ENCODE results near the gene SPINK1. TPM values are rescaled to one million over a fixed set of nuclear protein-coding genes. Genes with fewer than 3 reads are reported as not detected.

The SPINK1 gene
- 1.2 TPM for polyA plus RNA-seq (2013, experiment 1 of 2)
- polyA plus RNA-seq (2013, experiment 2 of 2): 3.0 TPM

GRCh38 chr5:147831465-147831864 lies at the start of gene SPINK1:
SPINK1 (minus strand) TSS chr5:147831671; CDS start chr5:147831577, 94 bp downstream.
- Histone ChIP-seq H2AK5ac (ENCODE audit: low read length) (no peak within 1 kb of the TSS), H3K23ac (ENCODE audit: low read length) (no peak within 1 kb of the TSS), H4K5ac (ENCODE audit: low read length) (no peak within 1 kb of the TSS), H3K9ac (ENCODE audit: low read length) (no peak within 1 kb of the TSS), H3K27ac (ENCODE audit: low read depth, low read length) (no peak within 1 kb of the TSS), H3K4me3 (ENCODE audit: low read length) (no peak within 1 kb of the TSS), H3K4me1 (ENCODE audit: control insufficient read depth, low read depth, low read length) (no peaks in the 10 kb centered on the region), H3K18ac (ENCODE audit: low read length) (no peak within 1 kb of the TSS), H3K79me2 (ENCODE audit: control insufficient read depth, insufficient read depth, low read length) (no peaks in the 10 kb centered on the region), H3K79me1 (ENCODE audit: low read length) (no peaks in the 10 kb centered on the region), H3K56ac (ENCODE audit: low read length) (no peak within 1 kb of the TSS), H3K4me2 (ENCODE audit: low read length) (no peak within 1 kb of the TSS), H2BK5ac (ENCODE audit: low read length) (no peak within 1 kb of the TSS), H2BK15ac (replicated peaks; ENCODE audit: low read depth) (no peak within 1 kb of the TSS), H3K4ac (ENCODE audit: low read depth, low read length) (no peak within 1 kb of the TSS), H4K8ac (ENCODE audit: low read depth, low read length) (no peak within 1 kb of the TSS), H3K27me3 (ENCODE audit: insufficient read depth, low read length, poor library complexity) (no peaks in the 10 kb centered on the region), H3K36me3 (ENCODE audit: control insufficient read depth, insufficient read depth, low read length) (no peaks in the 10 kb centered on the region), H2BK120ac (ENCODE audit: low read depth, low read length) (no peak within 1 kb of the TSS)
- no CpG with 5 or more reads among the region's 3 CpGs for WGBS (ENCODE audit: extremely low coverage, insufficient coverage, low lambda C conversion rate)
- DNase-seq: no peak

GRCh38 chr5:147880487-147880886 lies 49.0 kb upstream of the SPINK1 start:
- Histone ChIP-seq H3K4me1 (ENCODE audit: control insufficient read depth, low read depth, low read length) (peaks cover 2% of the 10 kb centered on the region), H3K23ac (ENCODE audit: low read length) (no peak overlapping the region)
- WGBS (ENCODE audit: extremely low coverage, insufficient coverage, low lambda C conversion rate): no CpG with 5 or more reads among the region's 2 CpGs

GRCh38 chr5:147879784-147880183 lies 48.3 kb upstream of the SPINK1 start:
- Histone ChIP-seq H4K5ac (ENCODE audit: low read length) (no peak overlapping the region), H3K4me1 (ENCODE audit: control insufficient read depth, low read depth, low read length) (peaks cover 4% of the 10 kb centered on the region), H3K18ac (ENCODE audit: low read length) (no peak overlapping the region), H3K4me3 (ENCODE audit: low read length) (no peak overlapping the region), H3K79me1 (ENCODE audit: low read length) (no peaks in the 10 kb centered on the region), H3K9ac (ENCODE audit: low read length) (no peak overlapping the region), H3K56ac (ENCODE audit: low read length) (no peak overlapping the region), H3K23ac (ENCODE audit: low read length) (no peak overlapping the region), H4K8ac (ENCODE audit: low read depth, low read length) (no peak overlapping the region), H2BK120ac (ENCODE audit: low read depth, low read length) (no peak overlapping the region), H2BK15ac (replicated peaks; ENCODE audit: low read depth) (no peak overlapping the region), H3K36me3 (ENCODE audit: control insufficient read depth, insufficient read depth, low read length) (no peaks in the 10 kb centered on the region), H2AK5ac (ENCODE audit: low read length) (no peak overlapping the region), H3K27ac (ENCODE audit: low read depth, low read length) (no peak overlapping the region), H3K4ac (ENCODE audit: low read depth, low read length) (no peak overlapping the region), H2BK5ac (ENCODE audit: low read length) (no peak overlapping the region), H3K4me2 (ENCODE audit: low read length) (no peak overlapping the region), H3K27me3 (ENCODE audit: insufficient read depth, low read length, poor library complexity) (no peaks in the 10 kb centered on the region), H3K79me2 (ENCODE audit: control insufficient read depth, insufficient read depth, low read length) (no peaks in the 10 kb centered on the region)
- no peak for DNase-seq
- no CpG with 5 or more reads among the region's 3 CpGs for WGBS (ENCODE audit: extremely low coverage, insufficient coverage, low lambda C conversion rate)

More at GRCh38 chr5:147880487-147880886, 49.0 kb upstream of the SPINK1 start:
- Histone ChIP-seq H3K9ac (ENCODE audit: low read length) (no peak overlapping the region), H3K79me2 (ENCODE audit: control insufficient read depth, insufficient read depth, low read length) (no peaks in the 10 kb centered on the region), H3K36me3 (ENCODE audit: control insufficient read depth, insufficient read depth, low read length) (no peaks in the 10 kb centered on the region), H3K27ac (ENCODE audit: low read depth, low read length) (no peak overlapping the region), H2AK5ac (ENCODE audit: low read length) (no peak overlapping the region), H2BK120ac (ENCODE audit: low read depth, low read length) (no peak overlapping the region), H3K56ac (ENCODE audit: low read length) (no peak overlapping the region), H3K18ac (ENCODE audit: low read length) (no peak overlapping the region), H3K27me3 (ENCODE audit: insufficient read depth, low read length, poor library complexity) (no peaks in the 10 kb centered on the region), H4K5ac (ENCODE audit: low read length) (no peak overlapping the region), H3K79me1 (ENCODE audit: low read length) (no peaks in the 10 kb centered on the region), H3K4me2 (ENCODE audit: low read length) (no peak overlapping the region), H2BK15ac (replicated peaks; ENCODE audit: low read depth) (no peak overlapping the region), H4K8ac (ENCODE audit: low read depth, low read length) (no peak overlapping the region), H3K4me3 (ENCODE audit: low read length) (no peak overlapping the region), H3K4ac (ENCODE audit: low read depth, low read length) (no peak overlapping the region), H2BK5ac (ENCODE audit: low read length) (no peak overlapping the region)
- no peak for DNase-seq

GRCh38 chr5:147878066-147878759 lies 46.7 kb upstream of the SPINK1 start, which contains the start of gene SCGB3A2:
SCGB3A2 (plus strand) TSS chr5:147878711; CDS start chr5:147878804, 93 bp downstream.
- H3K9ac ChIP-seq (ENCODE audit: low read length): no peak within 1 kb of the TSS
- no peak within 1 kb of the TSS for H3K4me3 ChIP-seq (ENCODE audit: low read length)
- WGBS (ENCODE audit: extremely low coverage, insufficient coverage, low lambda C conversion rate): no CpG with 5 or more reads among the region's 2 CpGs
- no peaks in the 10 kb centered on the region for H3K36me3 ChIP-seq (ENCODE audit: control insufficient read depth, insufficient read depth, low read length)
- H2BK5ac ChIP-seq (ENCODE audit: low read length): no peak within 1 kb of the TSS
- H3K4me2 ChIP-seq (ENCODE audit: low read length): no peak within 1 kb of the TSS
- no peak within 1 kb of the TSS for H3K4ac ChIP-seq (ENCODE audit: low read depth, low read length)
- H3K18ac ChIP-seq (ENCODE audit: low read length): peak within 1 kb of the TSS; percentile 46
- no peak within 1 kb of the TSS for H2AK5ac ChIP-seq (ENCODE audit: low read length)
- no peak within 1 kb of the TSS for H3K23ac ChIP-seq (ENCODE audit: low read length)
- no peak within 1 kb of the TSS for H4K8ac ChIP-seq (ENCODE audit: low read depth, low read length)
- peaks cover 4% of the 10 kb centered on the region for H3K79me2 ChIP-seq (ENCODE audit: control insufficient read depth, insufficient read depth, low read length)
- peaks cover 4% of the 10 kb centered on the region for H3K4me1 ChIP-seq (ENCODE audit: control insufficient read depth, low read depth, low read length)
- H3K56ac ChIP-seq (ENCODE audit: low read length): peak within 1 kb of the TSS; percentile 19
- H2BK120ac ChIP-seq (ENCODE audit: low read depth, low read length): no peak within 1 kb of the TSS
- no peaks in the 10 kb centered on the region for H3K27me3 ChIP-seq (ENCODE audit: insufficient read depth, low read length, poor library complexity)
- no peak within 1 kb of the TSS for H3K27ac ChIP-seq (ENCODE audit: low read depth, low read length)
- H4K5ac ChIP-seq (ENCODE audit: low read length): no peak within 1 kb of the TSS
- H2BK15ac ChIP-seq (replicated peaks; ENCODE audit: low read depth): peak within 1 kb of the TSS; percentile 10
- no peak for DNase-seq
- no peaks in the 10 kb centered on the region for H3K79me1 ChIP-seq (ENCODE audit: low read length)

GRCh38 chr5:147876626-147877025 lies 45.2 kb upstream of the SPINK1 start:
- Histone ChIP-seq H3K4me1 (ENCODE audit: control insufficient read depth, low read depth, low read length) (peaks cover 3% of the 10 kb centered on the region), H3K79me2 (ENCODE audit: control insufficient read depth, insufficient read depth, low read length) (peaks cover 15% of the 10 kb centered on the region), H4K8ac (ENCODE audit: low read depth, low read length) (no peak overlapping the region), H3K4me3 (ENCODE audit: low read length) (no peak overlapping the region), H3K36me3 (ENCODE audit: control insufficient read depth, insufficient read depth, low read length) (no peaks in the 10 kb centered on the region), H2BK5ac (ENCODE audit: low read length) (no peak overlapping the region), H3K79me1 (ENCODE audit: low read length) (no peaks in the 10 kb centered on the region), H3K9ac (ENCODE audit: low read length) (no peak overlapping the region), H2AK5ac (ENCODE audit: low read length) (no peak overlapping the region), H3K27me3 (ENCODE audit: insufficient read depth, low read length, poor library complexity) (no peaks in the 10 kb centered on the region), H3K4me2 (ENCODE audit: low read length) (no peak overlapping the region), H2BK15ac (replicated peaks; ENCODE audit: low read depth) (no peak overlapping the region), H3K27ac (ENCODE audit: low read depth, low read length) (no peak overlapping the region), H2BK120ac (ENCODE audit: low read depth, low read length) (no peak overlapping the region), H3K4ac (ENCODE audit: low read depth, low read length) (no peak overlapping the region), H3K23ac (ENCODE audit: low read length) (no peak overlapping the region), H4K5ac (ENCODE audit: low read length) (no peak overlapping the region), H3K18ac (ENCODE audit: low read length) (no peak overlapping the region), H3K56ac (ENCODE audit: low read length) (no peak overlapping the region)
- no CpG with 5 or more reads among the region's 2 CpGs for WGBS (ENCODE audit: extremely low coverage, insufficient coverage, low lambda C conversion rate)
- DNase-seq: no peak

GRCh38 chr5:147876141-147876540 lies 44.7 kb upstream of the SPINK1 start:
- no peak for DNase-seq
- H2BK120ac ChIP-seq (ENCODE audit: low read depth, low read length): no peak overlapping the region
- H2AK5ac ChIP-seq (ENCODE audit: low read length): no peak overlapping the region
- no peak overlapping the region for H4K5ac ChIP-seq (ENCODE audit: low read length)
- no peak overlapping the region for H3K4me3 ChIP-seq (ENCODE audit: low read length)
- H3K4ac ChIP-seq (ENCODE audit: low read depth, low read length): no peak overlapping the region
- no peak overlapping the region for H3K9ac ChIP-seq (ENCODE audit: low read length)
- no peaks in the 10 kb centered on the region for H3K79me1 ChIP-seq (ENCODE audit: low read length)
- no peak overlapping the region for H4K8ac ChIP-seq (ENCODE audit: low read depth, low read length)
- H3K56ac ChIP-seq (ENCODE audit: low read length): no peak overlapping the region
- H3K23ac ChIP-seq (ENCODE audit: low read length): peak overlapping the region; percentile 0
- H3K79me2 ChIP-seq (ENCODE audit: control insufficient read depth, insufficient read depth, low read length): peaks cover 16% of the 10 kb centered on the region
- no peak overlapping the region for H2BK5ac ChIP-seq (ENCODE audit: low read length)
- no peak overlapping the region for H3K18ac ChIP-seq (ENCODE audit: low read length)
- no peak overlapping the region for H3K4me2 ChIP-seq (ENCODE audit: low read length)
- no peaks in the 10 kb centered on the region for H3K27me3 ChIP-seq (ENCODE audit: insufficient read depth, low read length, poor library complexity)
- H2BK15ac ChIP-seq (replicated peaks; ENCODE audit: low read depth): no peak overlapping the region
- peaks cover 3% of the 10 kb centered on the region for H3K4me1 ChIP-seq (ENCODE audit: control insufficient read depth, low read depth, low read length)
- H3K36me3 ChIP-seq (ENCODE audit: control insufficient read depth, insufficient read depth, low read length): no peaks in the 10 kb centered on the region
- H3K27ac ChIP-seq (ENCODE audit: low read depth, low read length): no peak overlapping the region

Measured in mesendoderm (in vitro differentiated cells).